AG04450 (cell line): ENCODE results near the gene TCF20. TPM values are rescaled to one million over a fixed set of nuclear protein-coding genes. Genes with fewer than 3 reads are reported as not detected.

Experiments used
- CTCF ChIA-PET: fragments of 300-600, 350-600 bp; formaldehyde crosslinking; extraction: SDS; loops from one replicate; lab custom pipeline; 2022; ENCODE audit warnings: antibody characterized with exemption, inconsistent platforms; lab: Charles Lee
- POLR2A ChIA-PET: fragments of 350-600 bp; formaldehyde crosslinking; extraction: SDS; loops from one replicate; lab custom pipeline; 2021; ENCODE audit warnings: antibody characterized with exemption, inconsistent platforms; lab: Yijun Ruan, JAX
- DNase-seq: peaks from one replicate; pipeline ENCODE4 v3.0.0-alpha.2; 2011; ENCODE audit warnings: low read depth, low spot score
- H3K27ac ChIP-seq: one replicate; pipeline ENCODE4 v1.5.1; 2012; ENCODE audit warnings: low read depth, low read length, control low read depth
- H3K27me3 ChIP-seq: one replicate; pipeline ENCODE4 v1.6.0; 2012; ENCODE audit warnings: low read length; ENCODE audit not compliant: control insufficient read depth, insufficient read depth
- H3K4me3 ChIP-seq: 2 replicates; pipeline ENCODE4 v1.5.1; 2011; ENCODE audit warnings: mild to moderate bottlenecking, low read depth, low read length, control low read depth
- H3K9me3 ChIP-seq: 2 replicates; pipeline ENCODE4 v1.5.1; 2012; ENCODE audit warnings: low read length; ENCODE audit not compliant: control insufficient read depth, insufficient read depth
- polyA plus RNA-seq: library from polyadenylated mRNA; depleted of rRNA; stranded (reverse); fragments of >200 nt; gene quantifications from 2 replicates; pipeline ENCODE4 v1.2.3, GENCODE V29; 2011
- TF ChIP-seq, protein P1 (sequence below): IDR thresholded peaks from 2 replicates; pipeline ENCODE4 v1.5.1; 2011; ENCODE audit warnings: low read depth, low read length, control low read depth, inconsistent platforms

Gene TCF20
- polyA plus RNA-seq, 1 experiment = 14.1 TPM

DNA sequence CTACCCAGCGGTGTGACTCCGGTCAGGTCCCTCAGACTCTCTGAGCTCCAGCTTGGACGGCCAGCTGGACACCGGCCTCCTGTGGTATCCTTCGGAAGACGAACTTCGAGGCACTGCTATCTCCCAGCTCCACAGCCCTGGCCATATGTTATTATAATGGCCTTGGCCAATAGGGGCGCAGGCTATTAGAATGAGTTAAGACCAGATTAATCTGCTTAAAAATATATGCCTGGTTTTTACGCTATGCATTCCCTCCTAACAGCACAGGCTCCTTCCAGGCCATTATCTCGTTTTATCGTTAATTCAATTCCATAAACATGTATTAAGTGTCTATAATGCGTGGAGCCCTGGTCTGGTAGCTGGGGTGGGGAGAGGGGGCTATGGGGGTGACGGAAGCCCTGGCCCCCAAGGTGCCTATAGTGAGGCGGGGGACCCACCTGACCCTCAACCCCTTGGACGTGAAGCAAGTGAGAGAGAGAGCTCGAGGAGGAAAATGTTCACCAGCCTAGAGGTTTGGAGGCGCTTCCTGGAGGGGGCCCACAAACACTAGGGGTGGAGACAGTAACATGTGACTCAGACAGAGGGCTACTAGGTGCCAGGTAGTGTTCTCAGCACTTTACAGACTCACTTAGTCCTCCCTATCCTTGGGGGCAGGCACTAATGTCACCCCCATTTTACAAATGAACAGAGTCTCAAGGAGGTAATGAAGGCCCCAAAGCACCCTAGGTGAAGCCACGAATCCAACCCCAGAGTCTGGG lies 37.5 kb upstream of the TCF20 start:
- POLR2A ChIA-PET = no interaction called here
- H3K27ac ChIP-seq = no peak overlapping the region
- H3K9me3 ChIP-seq = no peaks in the 10 kb centered on the region; the same call in 1 of the 2 replicates
- H3K4me3 ChIP-seq = no peak overlapping the region
- no peak for DNase-seq
- H3K27me3 ChIP-seq = peaks cover 36% of the 10 kb centered on the region
- CTCF ChIA-PET = no interaction called here
- TF ChIP-seq, protein P1, sequence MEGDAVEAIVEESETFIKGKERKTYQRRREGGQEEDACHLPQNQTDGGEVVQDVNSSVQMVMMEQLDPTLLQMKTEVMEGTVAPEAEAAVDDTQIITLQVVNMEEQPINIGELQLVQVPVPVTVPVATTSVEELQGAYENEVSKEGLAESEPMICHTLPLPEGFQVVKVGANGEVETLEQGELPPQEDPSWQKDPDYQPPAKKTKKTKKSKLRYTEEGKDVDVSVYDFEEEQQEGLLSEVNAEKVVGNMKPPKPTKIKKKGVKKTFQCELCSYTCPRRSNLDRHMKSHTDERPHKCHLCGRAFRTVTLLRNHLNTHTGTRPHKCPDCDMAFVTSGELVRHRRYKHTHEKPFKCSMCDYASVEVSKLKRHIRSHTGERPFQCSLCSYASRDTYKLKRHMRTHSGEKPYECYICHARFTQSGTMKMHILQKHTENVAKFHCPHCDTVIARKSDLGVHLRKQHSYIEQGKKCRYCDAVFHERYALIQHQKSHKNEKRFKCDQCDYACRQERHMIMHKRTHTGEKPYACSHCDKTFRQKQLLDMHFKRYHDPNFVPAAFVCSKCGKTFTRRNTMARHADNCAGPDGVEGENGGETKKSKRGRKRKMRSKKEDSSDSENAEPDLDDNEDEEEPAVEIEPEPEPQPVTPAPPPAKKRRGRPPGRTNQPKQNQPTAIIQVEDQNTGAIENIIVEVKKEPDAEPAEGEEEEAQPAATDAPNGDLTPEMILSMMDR = no peak

DNA sequence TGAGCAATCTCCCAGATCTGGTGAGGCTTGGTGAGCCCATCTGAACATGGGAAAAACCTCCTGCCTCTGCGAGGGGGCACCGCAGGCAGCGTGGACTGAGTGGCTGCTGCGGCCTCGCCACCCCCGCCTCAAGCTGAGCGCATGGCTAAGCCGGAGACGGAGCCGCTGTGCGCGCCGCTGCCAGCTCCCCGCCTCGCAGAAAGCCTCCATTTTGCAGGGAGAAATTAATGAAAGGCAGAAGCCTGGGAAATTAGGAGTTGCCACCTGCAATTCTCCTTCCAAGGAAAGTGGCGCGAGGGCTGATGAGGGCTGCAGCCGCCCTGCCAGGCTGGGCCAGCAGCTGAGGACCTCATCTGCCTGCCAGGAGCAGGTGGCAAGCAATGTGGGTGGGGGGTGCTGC lies 35.6 kb upstream of the TCF20 start:
- ChIA-PET POLR2A (no interaction called here), CTCF (no interaction called here)
- no peak for DNase-seq
- Histone ChIP-seq H3K9me3 (no peaks in the 10 kb centered on the region; the same call in 1 of the 2 replicates), H3K4me3 (no peak overlapping the region), H3K27me3 (peaks cover 41% of the 10 kb centered on the region), H3K27ac (no peak overlapping the region)
- TF ChIP-seq, protein P1 = no peak

DNA sequence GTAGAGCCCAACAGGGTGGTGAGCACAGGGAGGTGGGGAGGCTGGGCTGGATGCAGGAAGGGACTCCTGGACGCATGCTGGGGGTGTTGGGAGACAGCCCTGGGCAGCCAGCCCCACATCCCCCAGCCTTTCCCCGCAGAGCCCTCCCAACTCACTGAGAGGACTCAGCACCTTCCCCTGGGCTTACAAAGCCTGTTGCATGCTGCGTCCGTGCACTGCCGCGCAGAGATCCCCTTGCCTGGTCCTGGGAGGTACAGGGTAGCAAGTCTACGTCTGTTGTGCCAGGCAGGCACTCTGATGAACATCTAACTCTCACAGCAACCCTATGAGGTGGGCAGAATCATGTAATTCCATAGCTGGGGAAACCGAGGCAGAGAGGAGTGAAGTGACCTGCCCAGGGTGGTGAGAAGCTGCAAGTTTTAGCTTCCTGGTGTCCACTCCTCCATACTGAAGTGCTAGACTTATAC lies 33.9 kb upstream of the TCF20 start:
- ChIA-PET CTCF (no interaction called here), POLR2A (no interaction called here)
- H3K4me3 ChIP-seq = no peak overlapping the region
- H3K27me3 ChIP-seq = peaks cover 36% of the 10 kb centered on the region
- H3K9me3 ChIP-seq = no peaks in the 10 kb centered on the region
- no peak overlapping the region for H3K27ac ChIP-seq
- DNase-seq = no peak
- TF ChIP-seq, protein P1 = no peak

DNA sequence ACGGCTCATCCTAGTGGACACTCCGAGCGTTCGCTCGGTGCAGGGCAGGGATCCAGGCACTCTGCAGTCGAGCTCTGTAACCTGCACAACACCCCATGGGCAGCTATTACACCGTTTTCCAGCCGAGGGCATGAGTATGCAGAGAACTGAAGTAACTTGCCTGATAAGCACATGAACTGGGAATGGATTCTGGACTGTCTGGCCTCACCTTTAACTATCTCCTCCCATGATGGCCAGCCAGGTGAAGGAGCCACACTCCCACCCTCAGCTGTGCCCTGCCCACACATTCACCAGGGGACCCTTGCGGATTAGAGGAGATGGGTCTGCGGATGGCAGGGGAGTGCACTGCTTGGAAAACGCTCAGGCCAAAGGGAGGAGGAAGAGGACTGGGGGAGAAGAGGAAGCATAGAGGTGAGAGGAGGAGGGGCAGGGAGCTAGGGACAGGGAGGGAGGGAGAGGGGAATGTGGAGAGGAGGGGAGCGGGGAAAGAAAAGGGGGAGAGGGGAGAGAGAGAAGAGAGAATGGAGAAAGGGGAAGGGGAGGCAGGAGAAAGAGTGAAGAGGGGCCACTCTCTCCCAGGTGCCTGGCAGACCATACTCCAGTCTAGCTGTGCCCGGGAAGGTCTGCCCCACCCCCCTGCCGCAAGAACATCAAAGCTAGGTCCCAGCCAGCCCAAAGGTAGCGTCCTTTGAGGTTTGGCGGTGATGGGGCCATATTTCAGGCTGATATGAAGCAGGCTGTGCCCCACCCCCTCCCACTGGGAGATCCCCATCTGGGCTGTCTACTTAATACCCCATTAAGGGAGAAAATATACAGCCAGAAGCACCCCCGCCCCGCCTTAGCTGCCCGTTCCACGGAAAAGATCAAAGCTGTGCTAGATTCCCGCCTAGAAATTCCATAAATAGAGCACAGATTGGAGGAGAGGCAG lies 33.2 kb upstream of the TCF20 start:
- peaks cover 33% of the 10 kb centered on the region for H3K27me3 ChIP-seq
- TF ChIP-seq, protein P1 = no peak
- H3K9me3 ChIP-seq = no peaks in the 10 kb centered on the region; the same call in 1 of the 2 replicates
- ChIA-PET POLR2A (no interaction called here), CTCF (no interaction called here)
- H3K4me3 ChIP-seq = no peak overlapping the region
- no peak overlapping the region for H3K27ac ChIP-seq
- DNase-seq = no peak

DNA sequence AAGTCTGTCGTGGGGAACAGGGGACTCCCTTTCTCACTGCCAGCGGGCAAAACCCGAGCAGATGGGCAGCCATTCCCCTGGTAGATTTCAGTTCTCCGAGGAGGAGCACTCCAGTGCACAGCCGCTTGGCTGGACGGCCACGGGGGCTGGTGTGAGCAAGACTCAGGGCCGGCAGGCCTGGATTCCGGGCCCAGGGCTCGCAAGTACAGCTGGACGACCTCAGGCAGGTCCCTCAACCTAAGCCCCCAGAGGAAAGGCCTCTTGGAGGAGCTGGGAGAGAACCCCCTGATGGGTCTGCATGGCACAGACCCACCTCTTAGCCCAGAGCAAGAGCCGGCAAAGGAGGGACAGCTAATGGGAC lies 31.3 kb upstream of the TCF20 start:
- H3K4me3 ChIP-seq = no peak overlapping the region
- DNase-seq = no peak
- CTCF ChIA-PET = no interaction called here
- no peak overlapping the region for H3K27ac ChIP-seq
- peaks cover 27% of the 10 kb centered on the region for H3K27me3 ChIP-seq
- TF ChIP-seq, protein P1 = no peak
- POLR2A ChIA-PET = interaction anchor here (0.5 kb wide), 1 partner anchor 340 kb away, joined by 7 read pairs; no protein-coding TSS in a partner anchor
- H3K9me3 ChIP-seq = no peaks in the 10 kb centered on the region; the same call in 1 of the 2 replicates
